GM23248 (cell line): ENCODE measurements around the gene PTPRN2. TPM values are rescaled to one million over a fixed set of nuclear protein-coding genes. Genes with fewer than 3 reads are reported as not detected.

Experiments
- DNase-seq: peaks from one replicate; pipeline ENCODE4 v3.0.0-alpha.2; 2015
- H2AFZ ChIP-seq: fragments of 200-600 bp; sonication (generic); 2 replicates; pipeline ENCODE4 v1.6.1; 2016; ENCODE audit warnings: antibody characterized with exemption
- H3F3A ChIP-seq: fragments of 200-600 bp; sonication (generic); 2 replicates; pipeline ENCODE4 v1.6.1; 2016; ENCODE audit warnings: mild to moderate bottlenecking, antibody characterized with exemption, mixed run types; ENCODE audit not compliant: insufficient read depth
- H3K27ac ChIP-seq: fragments of 200-600 bp; sonication (generic); 2 replicates; pipeline ENCODE4 v1.5.1; 2016; ENCODE audit warnings: mild to moderate bottlenecking
- H3K27me3 ChIP-seq: fragments of 200-600 bp; sonication (generic); replicated peaks from 2 replicates; pipeline ENCODE4 v1.6.1; 2016; ENCODE audit warnings: mild to moderate bottlenecking; ENCODE audit not compliant: insufficient read depth
- H3K36me3 ChIP-seq: fragments of 200-600 bp; sonication (generic); 2 replicates; pipeline ENCODE4 v1.6.1; 2016; ENCODE audit warnings: low read depth, mild to moderate bottlenecking
- H3K4me1 ChIP-seq: fragments of 200-600 bp; sonication (generic); 2 replicates; pipeline ENCODE4 v1.6.1; 2016; ENCODE audit warnings: mild to moderate bottlenecking; ENCODE audit not compliant: insufficient read depth
- H3K4me2 ChIP-seq: fragments of 200-600 bp; sonication (generic); one replicate; pipeline ENCODE4 v1.6.1; 2016; ENCODE audit warnings: mild to moderate bottlenecking; ENCODE audit not compliant: unreplicated experiment
- H3K4me3 ChIP-seq: fragments of 200-600 bp; sonication (generic); 2 replicates; pipeline ENCODE4 v1.5.1; 2016; ENCODE audit warnings: mild to moderate bottlenecking
- H3K79me2 ChIP-seq: fragments of 200-600 bp; sonication (generic); 2 replicates; pipeline ENCODE4 v1.6.1; 2016; ENCODE audit warnings: mild to moderate bottlenecking; ENCODE audit not compliant: insufficient read depth
- H3K9ac ChIP-seq: fragments of 200-600 bp; sonication (generic); 2 replicates; pipeline ENCODE4 v1.6.1; 2016; ENCODE audit warnings: mild to moderate bottlenecking
- H3K9me2 ChIP-seq: fragments of 200-600 bp; sonication (generic); 2 replicates; pipeline ENCODE4 v1.6.1; 2016; ENCODE audit warnings: mixed run types, mild to moderate bottlenecking, moderate library complexity; ENCODE audit not compliant: insufficient read depth
- H3K9me3 ChIP-seq: fragments of 200-600 bp; sonication (generic); one replicate; pipeline ENCODE4 v1.6.1; 2017; ENCODE audit warnings: low read depth
- H4K20me1 ChIP-seq: fragments of 200-600 bp; sonication (generic); 2 replicates; pipeline ENCODE4 v1.6.0; 2016; ENCODE audit not compliant: insufficient read depth
- EZH2 ChIP-seq: fragments of 200-600 bp; sonication (generic); IDR thresholded peaks from 2 replicates; pipeline ENCODE4 v1.6.1; 2018; ENCODE audit warnings: antibody characterized with exemption, mild to moderate bottlenecking; ENCODE audit not compliant: insufficient read depth, poor library complexity, severe bottlenecking
- EZH2phosphoT487 ChIP-seq: fragments of 200-600 bp; sonication (generic); IDR thresholded peaks from 2 replicates; pipeline ENCODE4 v1.6.1; 2018; ENCODE audit warnings: antibody characterized with exemption, moderate library complexity, mild to moderate bottlenecking, low read depth; ENCODE audit not compliant: insufficient read depth
- WGBS, 2 experiments: methylation state at CpG; one replicate each; pipeline ENCODE4 v1.1.6; 2015 to 2017; ENCODE audit warnings: low lambda C conversion rate in 2 of 2, low coverage in 1 of 2; ENCODE audit errors: missing lambda C conversion rate in 2 of 2; 5-methylcytosine and 5-hydroxymethylcytosine counted together
- in situ Hi-C: fragments of 300-500 bp; cut with MboI; formaldehyde crosslinking; loops from 2 replicates; pipeline ENCODE4 v1.15.0; 2020
- polyA plus RNA-seq: library from polyadenylated mRNA; unstranded; fragments of >200 nt; fragmentation: Nextera tagmentation; extraction: Ambion mirVana; gene quantifications from 2 replicates; pipeline ENCODE4 v1.2.1, GENCODE V29; 2016
- total RNA-seq: library from RNA; depleted of rRNA; stranded (reverse); fragments of >200 nt; shearing (Covaris generic); gene quantifications from 2 replicates; pipeline ENCODE4 v1.2.3, GENCODE V29; 2014

PTPRN2 gene
- total and polyA plus RNA-seq, 2 experiments from 2014 or later, result 0.13 TPM; not detected in 1

DNA sequence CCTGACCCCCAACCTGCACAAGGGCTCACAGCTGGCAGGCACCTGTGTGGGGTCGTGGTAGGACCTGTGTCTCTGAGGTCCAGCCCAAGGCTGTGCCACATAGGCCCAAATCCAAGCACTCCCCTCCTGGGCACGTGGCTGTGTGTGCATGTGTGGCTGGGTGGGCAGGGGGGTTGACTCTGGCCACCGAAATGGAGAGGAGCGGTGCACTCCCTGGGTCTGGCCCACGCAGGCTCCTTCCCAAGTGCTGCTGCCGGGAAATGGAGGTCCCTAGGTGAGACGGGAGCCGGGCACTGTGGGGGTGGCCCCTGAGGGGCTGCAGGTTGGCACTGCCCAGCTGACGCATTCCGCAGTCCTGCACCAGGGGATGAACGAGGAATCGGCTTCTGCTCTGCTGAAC, 722.7 kb downstream of the PTPRN2 start:
- Histone ChIP-seq H3K4me3 (no peak overlapping the region), H3F3A (no peaks in the 10 kb centered on the region), H3K79me2 (no peaks in the 10 kb centered on the region), H3K4me2 (no peak overlapping the region), H3K4me1 (no peaks in the 10 kb centered on the region), H3K27me3 (no peaks in the 10 kb centered on the region), H3K27ac (no peak overlapping the region), H3K36me3 (no peaks in the 10 kb centered on the region), H4K20me1 (no peaks in the 10 kb centered on the region), H3K9me2 (no peaks in the 10 kb centered on the region), H3K9me3 (no peaks in the 10 kb centered on the region), H3K9ac (no peak overlapping the region), H2AFZ (no peak overlapping the region)
- WGBS, 2 experiments, result 38 to 44% methylated on average over 12 of the region's 12 CpGs
- no peak for DNase-seq
- TF ChIP-seq EZH2, result no peak
- TF ChIP-seq EZH2phosphoT487, result no peak
- in situ Hi-C loops, result no loop called here

DNA sequence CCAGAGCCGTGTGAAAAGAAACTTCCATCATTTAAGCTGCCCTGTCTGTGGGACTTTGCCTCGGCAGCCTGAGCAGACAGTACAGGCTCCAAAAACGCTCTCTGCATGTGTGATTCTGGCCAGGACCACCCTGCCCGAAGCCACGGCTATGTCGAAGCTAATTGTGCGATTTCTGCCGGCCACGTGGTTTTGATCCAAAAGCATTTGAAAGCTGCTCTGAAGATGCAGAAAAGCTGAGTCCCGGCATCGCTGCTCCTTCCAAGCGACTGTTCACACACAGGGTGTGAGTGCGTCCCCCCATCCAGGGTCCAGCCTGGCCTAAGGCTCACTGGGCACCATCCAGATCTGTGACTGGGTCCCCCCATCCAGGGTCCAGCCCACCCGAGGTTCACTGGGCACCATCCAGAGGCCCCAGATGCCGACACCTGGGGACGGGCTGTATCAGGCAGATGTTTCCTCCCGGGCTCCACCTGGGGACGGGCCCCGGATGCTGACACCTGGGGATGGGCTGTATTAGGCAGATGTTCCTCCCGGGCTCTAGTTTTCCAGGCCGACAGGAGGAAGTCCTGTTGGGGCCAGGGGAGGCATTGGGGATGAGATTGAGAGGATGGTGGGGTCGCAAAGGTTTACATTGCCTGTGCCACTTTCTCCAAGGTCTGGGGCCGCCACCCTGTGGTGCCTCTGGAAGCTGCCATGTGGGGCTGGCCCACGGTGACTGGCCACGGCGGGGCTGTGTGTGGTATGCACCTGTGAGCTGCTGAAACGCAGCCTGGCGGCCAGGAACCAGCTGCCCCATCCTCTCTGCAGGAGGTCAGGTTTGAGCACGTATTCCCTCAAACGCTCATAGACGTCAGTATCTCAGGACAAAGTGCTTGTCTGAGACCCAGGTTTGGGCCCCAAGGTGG, 723.5 kb downstream of the PTPRN2 start:
- Histone ChIP-seq H3K4me1 (no peaks in the 10 kb centered on the region), H3K9me3 (no peaks in the 10 kb centered on the region), H3K4me2 (no peak overlapping the region), H3F3A (no peaks in the 10 kb centered on the region), H3K4me3 (no peak overlapping the region), H2AFZ (no peak overlapping the region), H3K27ac (no peak overlapping the region), H3K9me2 (no peaks in the 10 kb centered on the region), H4K20me1 (no peaks in the 10 kb centered on the region), H3K36me3 (no peaks in the 10 kb centered on the region), H3K9ac (no peak overlapping the region), H3K79me2 (no peaks in the 10 kb centered on the region), H3K27me3 (no peaks in the 10 kb centered on the region)
- no peak for DNase-seq
- no peak for TF ChIP-seq EZH2
- no peak for TF ChIP-seq EZH2phosphoT487
- 20 to 21% methylated on average over 30 of the region's 31 CpGs for WGBS, 2 experiments
- in situ Hi-C loops, result no loop called here

- Histone ChIP-seq H3K4me2 (no peak overlapping the region), H3K9ac (no peak overlapping the region), H4K20me1 (no peaks in the 10 kb centered on the region), H3K4me1 (no peaks in the 10 kb centered on the region), H3K4me3 (no peak overlapping the region), H3K9me3 (no peaks in the 10 kb centered on the region), H3K9me2 (no peaks in the 10 kb centered on the region), H3F3A (no peaks in the 10 kb centered on the region), H3K27me3 (no peaks in the 10 kb centered on the region), H3K27ac (no peak overlapping the region), H2AFZ (no peak overlapping the region), H3K79me2 (no peaks in the 10 kb centered on the region), H3K36me3 (no peaks in the 10 kb centered on the region)
- 49 to 55% methylated on average over 12 of the region's 12 CpGs for WGBS, 2 experiments
- no peak for DNase-seq
- in situ Hi-C loops, result no loop called here
- TF ChIP-seq EZH2phosphoT487 (no peak), EZH2 (no peak)
These were observed 724.4 kb downstream of the PTPRN2 start for GRCh38 chr7:157863176-157863575.

DNA sequence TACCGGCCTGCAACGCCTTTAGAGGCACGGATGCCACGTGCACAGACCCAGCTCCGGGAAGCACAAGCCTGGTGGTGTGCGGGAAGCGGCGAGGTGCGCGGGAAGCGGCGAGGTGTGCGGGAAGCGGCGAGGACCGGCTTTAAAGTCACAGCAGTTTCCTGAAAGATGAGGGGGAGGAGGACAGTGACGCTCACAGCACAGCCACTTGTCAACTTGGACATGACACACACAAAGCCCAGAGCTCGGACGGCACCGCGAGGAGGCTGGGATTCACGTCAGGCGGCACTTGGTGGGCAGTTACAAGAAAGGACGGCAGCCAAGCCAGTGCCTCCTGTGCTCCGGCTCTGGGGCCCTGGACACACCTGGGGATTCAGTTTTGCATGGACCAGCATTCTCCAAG, 724.9 kb downstream of the PTPRN2 start:
- Histone ChIP-seq H3K9ac (no peak overlapping the region), H2AFZ (no peak overlapping the region), H3F3A (no peaks in the 10 kb centered on the region), H3K79me2 (no peaks in the 10 kb centered on the region), H3K9me3 (no peaks in the 10 kb centered on the region), H4K20me1 (no peaks in the 10 kb centered on the region), H3K27ac (no peak overlapping the region), H3K27me3 (no peaks in the 10 kb centered on the region), H3K4me1 (no peaks in the 10 kb centered on the region), H3K4me2 (no peak overlapping the region), H3K4me3 (no peak overlapping the region), H3K36me3 (no peaks in the 10 kb centered on the region), H3K9me2 (no peaks in the 10 kb centered on the region)
- in situ Hi-C loops, result no loop called here
- TF ChIP-seq EZH2 (no peak), EZH2phosphoT487 (no peak)
- no peak for DNase-seq
- 57 to 58% methylated on average over 20 to 25 of the region's 25 CpGs for WGBS, 2 experiments
